NCI-H1694 treated with DMSO at 0.1 percent for 48 hours (cell line): ENCODE measurements around the gene SUGCT.

ENCODE experiments used
- DNase-seq: peaks from one replicate; lab custom pipeline; 2025; lab: John Stamatoyannopoulos, UW

SUGCT gene

DNA sequence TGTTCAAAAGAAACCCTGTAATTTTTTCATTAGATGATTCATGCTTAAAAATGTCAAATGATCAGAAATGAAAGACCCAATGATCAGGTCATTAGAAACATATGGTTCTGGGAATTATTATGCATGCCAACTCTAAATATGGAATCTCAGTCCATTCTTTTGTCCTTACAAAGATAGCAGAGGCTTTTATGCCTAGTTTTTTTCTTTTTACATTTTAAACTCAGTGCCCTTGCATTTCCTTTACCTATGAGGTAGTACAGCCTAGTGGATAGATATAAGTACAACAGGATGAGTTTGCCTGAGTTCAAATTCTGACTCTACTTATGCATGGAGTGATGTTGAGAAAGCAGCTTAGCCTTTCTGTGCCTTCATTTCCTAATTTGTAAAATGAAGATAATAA, 392.9 kb downstream of the SUGCT start:
- DNase-seq, result no peak

GRCh38 chr7:40530292-40530691, 395.5 kb downstream of the SUGCT start:
- DNase-seq, result no peak

- no peak for DNase-seq
These were observed 397.2 kb downstream of the SUGCT start for GRCh38 chr7:40531956-40532355.

DNA sequence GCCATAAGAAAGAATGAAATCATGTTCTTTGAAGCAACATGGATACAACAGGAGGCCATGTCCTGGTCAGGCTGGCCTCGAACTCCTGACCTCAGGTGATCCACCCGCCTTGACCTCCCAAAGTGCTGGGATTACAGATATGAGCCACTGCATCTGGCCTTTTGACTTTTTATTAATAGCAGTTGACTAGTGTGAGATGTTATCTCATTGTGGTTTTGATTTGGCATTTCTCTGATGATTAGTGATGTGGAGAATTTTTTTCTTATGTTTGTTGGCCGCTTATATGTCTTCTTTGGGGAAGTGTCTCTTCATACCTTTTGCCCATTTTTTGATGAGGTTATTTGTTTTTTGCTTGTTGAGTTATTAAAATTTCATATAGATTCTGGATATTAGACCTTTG, 400.9 kb downstream of the SUGCT start:
- no peak for DNase-seq

GRCh38 chr7:40536421-40536820, 401.6 kb downstream of the SUGCT start:
- no peak for DNase-seq

- DNase-seq, result no peak
These were observed 403.5 kb downstream of the SUGCT start for GRCh38 chr7:40538281-40538680.

DNA sequence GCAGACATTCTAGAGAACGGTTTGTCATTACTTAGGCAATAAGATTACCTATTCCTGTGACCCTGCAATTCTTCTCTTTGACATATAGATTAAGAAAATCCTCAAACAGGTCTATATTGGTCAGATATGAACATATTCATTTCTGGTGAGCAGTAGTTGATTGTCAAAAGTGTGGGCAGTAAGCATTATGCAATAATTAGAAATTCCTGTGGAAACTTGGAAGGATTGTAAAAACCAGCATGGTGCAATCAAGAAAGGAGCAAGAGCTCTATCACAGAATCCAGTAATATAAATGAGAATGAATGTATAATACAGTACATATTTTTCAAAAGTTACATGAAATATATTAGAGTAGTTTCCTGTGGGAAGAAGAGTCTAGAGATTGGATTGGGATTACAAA, 406.5 kb downstream of the SUGCT start:
- DNase-seq, result no peak

DNA sequence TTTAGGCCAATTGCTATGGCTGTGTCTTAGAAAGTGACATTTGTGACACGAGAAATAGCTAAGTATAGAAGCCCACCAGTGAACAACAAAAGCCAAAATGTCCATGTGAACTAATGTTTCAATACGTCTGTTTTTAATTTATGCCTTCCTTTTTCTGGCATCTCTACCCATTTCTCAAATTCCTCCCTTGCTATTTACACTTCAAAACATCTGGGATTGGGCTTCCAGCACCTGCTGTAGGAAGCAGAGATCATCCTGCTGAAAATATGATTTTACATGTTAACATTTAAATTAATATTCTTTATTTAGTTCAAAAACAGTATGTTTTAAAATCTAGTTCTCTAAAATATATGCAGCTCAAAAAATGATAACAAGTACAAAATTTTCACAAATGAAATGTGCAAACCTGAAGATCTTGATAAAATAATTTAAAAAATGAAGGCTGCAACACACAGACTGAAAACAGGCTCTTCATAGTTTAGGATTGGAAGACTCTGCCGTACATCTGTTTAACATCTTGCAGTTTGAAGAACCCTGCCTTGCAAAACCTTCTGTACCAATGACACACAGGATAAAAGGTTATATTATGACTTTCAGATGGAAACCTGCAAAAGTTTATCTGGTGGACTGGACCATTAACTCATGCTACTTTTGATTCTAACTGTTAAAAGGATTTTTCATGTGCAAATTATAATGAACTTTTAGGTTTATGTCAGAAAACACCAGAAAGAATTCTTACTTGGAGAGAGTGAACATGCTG, 408.4 kb downstream of the SUGCT start:
- no peak for DNase-seq

DNA sequence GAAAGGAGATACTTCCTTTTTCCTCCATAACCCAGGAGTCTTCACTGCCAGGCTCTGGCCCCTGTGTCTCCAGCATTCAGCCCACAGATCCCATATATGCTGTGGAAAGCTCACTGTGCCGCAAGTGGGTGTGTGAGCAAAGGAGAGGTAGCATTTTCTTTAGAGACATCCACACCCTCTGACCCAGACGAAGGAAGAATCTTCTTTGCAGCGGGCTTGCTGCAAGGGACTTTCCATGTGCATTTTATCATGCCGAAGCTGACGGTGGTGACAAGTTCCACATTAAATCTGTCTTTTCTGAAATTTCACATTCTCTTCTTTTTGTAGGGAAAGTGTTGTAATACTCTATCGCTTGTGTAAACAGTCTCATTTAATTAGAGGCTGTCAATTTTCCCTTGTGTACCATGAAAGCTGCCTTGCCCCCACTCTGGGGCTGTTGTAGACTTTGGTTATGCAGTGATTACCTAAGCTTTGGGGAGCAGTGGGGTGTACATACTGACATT, 409.5 kb downstream of the SUGCT start:
- DNase-seq, result no peak

- no peak for DNase-seq
These were observed 410.1 kb downstream of the SUGCT start for GRCh38 chr7:40544871-40545303.

DNA sequence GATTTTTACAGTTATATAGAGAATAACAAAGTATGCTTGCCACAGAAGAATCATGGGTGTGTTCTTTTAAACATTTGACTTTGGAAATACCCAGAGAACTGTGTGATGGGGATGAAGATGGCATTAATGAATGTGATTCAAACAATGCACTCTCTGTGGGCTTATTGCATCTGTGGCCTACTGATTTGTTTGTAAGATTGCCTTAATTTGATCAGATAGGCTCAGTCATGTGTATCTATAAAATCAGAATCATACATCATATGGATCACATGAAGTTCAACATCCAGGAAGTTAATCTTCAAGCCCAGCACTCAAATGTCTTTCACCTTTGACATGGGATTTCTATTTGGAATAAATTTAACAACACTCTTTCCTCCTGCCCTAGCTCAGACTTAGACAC, 410.9 kb downstream of the SUGCT start:
- no peak for DNase-seq

GRCh38 chr7:40546616-40547501, 412.1 kb downstream of the SUGCT start:
- DNase-seq, result no peak

- no peak for DNase-seq
These were observed 414.7 kb downstream of the SUGCT start for GRCh38 chr7:40549372-40550039.

GRCh38 chr7:40551685-40552576, 417.1 kb downstream of the SUGCT start:
- DNase-seq, result no peak

DNA sequence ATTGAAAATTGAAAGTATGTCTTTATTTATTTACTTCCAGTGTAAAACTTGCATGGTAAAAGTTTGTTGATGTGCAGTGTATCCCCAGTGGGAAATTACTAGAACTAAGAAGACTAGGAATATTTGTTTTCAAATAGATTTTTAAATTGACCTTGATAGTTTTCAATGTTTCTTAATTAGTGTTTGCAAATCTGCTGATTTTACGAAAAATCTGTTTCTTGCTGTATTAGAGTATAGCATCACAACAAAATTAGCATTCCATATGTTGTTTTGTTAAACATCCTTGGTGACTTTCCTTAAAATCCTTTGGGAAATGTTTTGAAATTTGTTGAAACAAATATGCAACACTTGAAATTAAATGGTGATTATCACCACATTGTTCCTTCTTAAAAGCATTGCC, 425.9 kb downstream of the SUGCT start:
- no peak for DNase-seq

DNA sequence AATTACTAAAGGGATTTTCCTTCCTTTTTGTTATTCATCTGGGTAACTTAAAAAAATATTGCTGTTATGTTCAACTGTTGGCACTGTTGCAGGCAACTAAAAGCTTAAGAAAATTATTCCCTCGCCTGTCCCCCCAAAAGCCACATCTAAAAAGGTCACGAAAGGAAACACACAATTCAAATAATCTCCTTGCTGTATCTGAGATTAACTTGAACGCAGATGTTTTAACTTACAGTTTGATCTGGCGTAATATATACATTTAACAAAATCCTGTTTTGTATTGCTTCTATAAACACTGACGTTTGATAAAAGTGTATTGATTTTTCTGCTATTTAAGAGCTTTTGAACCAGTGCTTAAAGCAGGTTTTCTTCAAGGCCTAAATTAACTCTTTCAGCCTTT, 432.1 kb downstream of the SUGCT start:
- no peak for DNase-seq

DNA sequence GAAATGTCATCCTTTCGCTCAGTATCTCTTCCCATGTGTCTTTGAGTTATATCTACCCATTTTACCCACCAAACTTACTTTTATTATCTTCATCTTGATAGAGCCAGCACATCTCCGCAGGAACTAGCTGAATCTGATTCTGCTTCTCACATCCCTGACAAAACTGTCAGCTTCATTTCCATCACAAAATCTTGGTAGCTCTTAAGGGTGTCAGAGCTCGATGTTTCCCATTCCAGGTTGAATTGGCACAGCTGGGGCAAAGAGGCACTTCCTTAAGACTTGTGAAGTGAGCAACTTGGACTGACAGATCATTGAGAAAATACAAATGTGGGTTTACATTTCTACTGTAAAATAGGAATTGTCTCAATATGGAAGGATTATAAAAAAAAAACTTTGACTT, 434.5 kb downstream of the SUGCT start:
- no peak for DNase-seq

- no peak for DNase-seq
These were observed 435.4 kb downstream of the SUGCT start for GRCh38 chr7:40570223-40570622.

GRCh38 chr7:40571796-40572195, 437.0 kb downstream of the SUGCT start:
- no peak for DNase-seq

DNA sequence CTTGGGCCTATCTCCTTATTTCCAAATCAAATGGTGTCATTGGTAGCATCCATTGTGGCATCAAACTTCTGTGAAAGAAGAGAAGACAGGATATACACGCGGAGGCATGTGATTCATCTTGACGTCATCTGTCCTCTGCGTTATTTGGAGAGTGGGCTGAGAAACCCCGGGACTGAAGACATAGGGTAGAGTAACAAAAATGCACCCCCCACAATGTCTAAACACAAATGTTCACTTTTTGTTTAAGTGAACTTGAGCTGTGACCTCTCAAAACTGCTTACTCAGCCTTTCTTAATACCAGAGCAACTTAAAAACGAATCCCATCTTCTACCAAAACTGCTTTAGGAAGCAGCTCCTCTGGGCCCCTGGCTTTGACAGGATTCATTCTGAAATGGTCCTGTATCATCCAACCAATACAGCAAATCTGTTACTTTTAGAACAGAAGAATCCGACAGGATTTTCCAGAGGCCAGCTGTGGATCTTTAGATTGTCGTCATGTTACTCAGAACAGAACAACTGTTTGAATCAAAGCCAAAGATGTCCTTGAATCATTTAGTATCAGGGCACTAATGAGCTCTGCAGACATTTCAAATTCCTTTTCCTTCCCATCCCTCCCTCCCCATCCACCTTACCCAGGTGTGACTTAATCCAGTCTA, 438.1 kb downstream of the SUGCT start:
- no peak for DNase-seq

DNA sequence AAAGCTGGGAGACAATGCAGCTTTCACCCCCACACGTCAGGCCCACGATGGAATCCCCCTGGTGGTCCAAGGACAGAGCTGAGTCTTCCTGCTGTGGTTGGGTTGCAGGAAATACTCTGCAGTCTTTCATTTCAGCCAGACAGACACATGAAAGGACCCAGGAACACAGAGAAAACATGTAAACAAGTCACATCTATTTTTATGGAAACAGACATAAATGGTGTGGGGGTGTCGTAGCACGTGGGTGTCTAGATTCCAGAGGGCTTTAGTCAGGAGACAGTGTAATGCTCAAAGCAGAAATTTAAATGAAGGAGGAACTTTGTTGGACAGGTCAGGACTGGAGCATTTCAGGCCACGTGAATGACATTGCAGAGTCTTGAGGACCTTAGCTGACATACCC, 444.6 kb downstream of the SUGCT start:
- DNase-seq, result no peak
